BE2C (cell line): Measurements from ENCODE around the gene OPCML.

Source experiments
- DNase-seq: peaks from one replicate; pipeline ENCODE4 v3.0.0-alpha.2; 2020
- H3K27me3 ChIP-seq: fragments of 250-450 bp; sonication (Bioruptor Pico); 2 replicates; pipeline ENCODE4 v1.5.1; 2020; ENCODE audit warnings: mild to moderate bottlenecking
- H3K36me3 ChIP-seq: fragments of 250-450 bp; sonication (Bioruptor Pico); 2 replicates; pipeline ENCODE4 v1.5.1; 2020; ENCODE audit warnings: mild to moderate bottlenecking
- H3K4me1 ChIP-seq: fragments of 250-450 bp; sonication (Bioruptor Pico); 2 replicates; pipeline ENCODE4 v1.5.1; 2020
- H3K4me3 ChIP-seq: 2 replicates; pipeline ENCODE4 v1.5.1; 2011; ENCODE audit warnings: low read depth, low read length
- H3K9me3 ChIP-seq: fragments of 250-450 bp; sonication (Bioruptor Pico); 2 replicates; pipeline ENCODE4 v1.5.1; 2020
- TF ChIP-seq, protein P1 (sequence below): IDR thresholded peaks from 2 replicates; pipeline ENCODE4 v1.5.1; 2012; ENCODE audit warnings: mild to moderate bottlenecking, low read depth, low read length

Gene OPCML

DNA sequence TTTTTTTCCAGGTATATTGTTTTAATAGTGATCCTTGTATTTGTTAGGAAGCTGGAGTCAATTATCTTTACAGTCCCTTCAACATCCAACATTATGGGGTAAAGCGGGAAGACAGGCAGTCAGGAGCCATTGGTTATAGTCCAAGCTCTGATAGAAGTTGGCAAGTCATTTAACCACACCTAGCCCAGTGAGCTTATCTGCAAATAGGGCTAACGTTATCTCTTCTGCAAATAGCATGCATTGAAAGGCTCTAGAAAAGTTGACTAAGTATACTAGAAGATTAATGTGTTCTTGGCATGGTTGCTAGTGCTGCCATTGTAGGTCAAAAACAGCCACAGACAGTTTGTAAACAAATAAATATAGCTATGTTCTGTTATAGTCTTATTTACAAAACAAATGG, 520.7 kb downstream of the OPCML start:
- TF ChIP-seq, protein P1, sequence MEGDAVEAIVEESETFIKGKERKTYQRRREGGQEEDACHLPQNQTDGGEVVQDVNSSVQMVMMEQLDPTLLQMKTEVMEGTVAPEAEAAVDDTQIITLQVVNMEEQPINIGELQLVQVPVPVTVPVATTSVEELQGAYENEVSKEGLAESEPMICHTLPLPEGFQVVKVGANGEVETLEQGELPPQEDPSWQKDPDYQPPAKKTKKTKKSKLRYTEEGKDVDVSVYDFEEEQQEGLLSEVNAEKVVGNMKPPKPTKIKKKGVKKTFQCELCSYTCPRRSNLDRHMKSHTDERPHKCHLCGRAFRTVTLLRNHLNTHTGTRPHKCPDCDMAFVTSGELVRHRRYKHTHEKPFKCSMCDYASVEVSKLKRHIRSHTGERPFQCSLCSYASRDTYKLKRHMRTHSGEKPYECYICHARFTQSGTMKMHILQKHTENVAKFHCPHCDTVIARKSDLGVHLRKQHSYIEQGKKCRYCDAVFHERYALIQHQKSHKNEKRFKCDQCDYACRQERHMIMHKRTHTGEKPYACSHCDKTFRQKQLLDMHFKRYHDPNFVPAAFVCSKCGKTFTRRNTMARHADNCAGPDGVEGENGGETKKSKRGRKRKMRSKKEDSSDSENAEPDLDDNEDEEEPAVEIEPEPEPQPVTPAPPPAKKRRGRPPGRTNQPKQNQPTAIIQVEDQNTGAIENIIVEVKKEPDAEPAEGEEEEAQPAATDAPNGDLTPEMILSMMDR: no peak
- no peaks in the 10 kb centered on the region for H3K27me3 ChIP-seq

DNA sequence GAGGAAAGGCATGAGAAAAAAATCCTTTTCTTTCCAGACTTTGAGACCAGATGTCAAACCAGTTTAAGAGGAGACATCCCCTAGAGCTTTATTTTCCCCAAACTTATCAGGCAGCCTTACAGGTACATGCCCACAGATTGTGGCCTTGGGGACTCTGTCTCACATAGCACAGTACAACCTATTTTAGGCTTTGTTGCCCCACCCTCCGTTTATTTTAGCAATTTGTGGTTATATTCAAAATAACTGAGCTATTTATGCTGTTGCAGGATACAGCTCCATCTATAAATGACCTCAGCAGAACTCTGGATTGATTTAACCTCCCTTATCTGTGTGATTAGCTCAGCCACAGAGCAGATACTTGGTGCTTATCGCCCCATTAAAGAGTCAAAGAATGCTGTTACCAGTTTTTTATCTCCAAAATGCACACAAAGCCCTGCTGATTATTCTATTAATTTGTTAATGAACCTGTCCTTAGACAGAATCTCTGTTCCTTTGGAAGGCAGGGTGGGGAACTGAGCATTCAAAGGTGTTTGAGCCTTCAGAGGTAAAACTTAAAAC, 525.2 kb downstream of the OPCML start:
- no peak for DNase-seq
- H3K4me3 ChIP-seq: no peak overlapping the region
- TF ChIP-seq, protein P1: no peak

More for the DNA sequence above, 520.7 kb downstream of the OPCML start:
- no peaks in the 10 kb centered on the region for H3K36me3 ChIP-seq
- H3K4me3 ChIP-seq: no peak overlapping the region
- no peaks in the 10 kb centered on the region for H3K4me1 ChIP-seq
- H3K9me3 ChIP-seq: no peaks in the 10 kb centered on the region
- no peak for DNase-seq

DNA sequence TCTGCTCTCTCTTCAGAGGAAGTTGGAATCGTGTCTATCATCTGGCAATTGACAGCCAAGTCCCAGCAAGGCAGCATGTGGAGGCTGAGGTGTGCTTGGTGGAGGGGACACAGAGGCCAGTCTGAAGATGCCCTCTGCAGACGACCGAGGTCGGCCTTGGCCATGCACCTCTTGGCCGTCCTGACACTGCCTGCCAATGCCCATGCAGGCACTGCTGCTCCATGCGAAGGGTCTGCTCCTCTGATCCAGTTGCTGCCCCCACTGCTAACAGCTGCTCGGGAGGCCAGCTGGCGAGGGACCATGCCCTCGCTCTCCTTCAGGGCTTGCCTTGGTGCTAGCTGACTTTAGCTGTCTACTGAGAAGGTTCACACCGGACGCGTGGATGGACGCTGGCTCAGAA, 527.9 kb downstream of the OPCML start:
- no peak for DNase-seq
- H3K4me3 ChIP-seq: no peak overlapping the region
- H3K4me1 ChIP-seq: no peaks in the 10 kb centered on the region
- TF ChIP-seq, protein P1: no peak
- no peaks in the 10 kb centered on the region for H3K36me3 ChIP-seq
- no peaks in the 10 kb centered on the region for H3K27me3 ChIP-seq
- no peaks in the 10 kb centered on the region for H3K9me3 ChIP-seq

More for the DNA sequence above, 525.2 kb downstream of the OPCML start:
- Histone ChIP-seq H3K4me1 (no peaks in the 10 kb centered on the region), H3K27me3 (no peaks in the 10 kb centered on the region), H3K9me3 (no peaks in the 10 kb centered on the region), H3K36me3 (no peaks in the 10 kb centered on the region)

DNA sequence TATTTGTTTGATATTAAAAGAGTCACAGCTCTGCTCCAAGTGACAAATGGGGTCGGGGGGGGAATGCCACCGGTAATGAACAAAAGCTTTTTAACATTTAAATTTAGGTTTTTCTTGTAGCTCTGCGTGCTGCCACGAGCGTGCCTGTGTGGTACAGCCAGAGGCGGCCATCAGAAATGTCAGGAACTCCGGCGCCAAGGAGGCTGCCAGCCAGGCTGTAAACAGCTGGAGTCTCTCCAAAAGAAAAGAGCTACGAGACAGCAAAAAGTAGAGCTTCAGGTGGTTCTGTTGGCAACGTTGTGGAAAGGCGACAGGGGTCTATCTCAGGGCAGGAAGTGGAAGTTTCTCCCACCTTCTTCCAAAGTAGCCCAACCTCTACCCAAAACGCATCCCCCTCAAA, 532.8 kb downstream of the OPCML start:
- no peaks in the 10 kb centered on the region for H3K27me3 ChIP-seq
- H3K4me1 ChIP-seq: no peaks in the 10 kb centered on the region
- DNase-seq: no peak
- H3K9me3 ChIP-seq: no peaks in the 10 kb centered on the region
- H3K4me3 ChIP-seq: no peak overlapping the region
- H3K36me3 ChIP-seq: no peaks in the 10 kb centered on the region
- TF ChIP-seq, protein P1: no peak

DNA sequence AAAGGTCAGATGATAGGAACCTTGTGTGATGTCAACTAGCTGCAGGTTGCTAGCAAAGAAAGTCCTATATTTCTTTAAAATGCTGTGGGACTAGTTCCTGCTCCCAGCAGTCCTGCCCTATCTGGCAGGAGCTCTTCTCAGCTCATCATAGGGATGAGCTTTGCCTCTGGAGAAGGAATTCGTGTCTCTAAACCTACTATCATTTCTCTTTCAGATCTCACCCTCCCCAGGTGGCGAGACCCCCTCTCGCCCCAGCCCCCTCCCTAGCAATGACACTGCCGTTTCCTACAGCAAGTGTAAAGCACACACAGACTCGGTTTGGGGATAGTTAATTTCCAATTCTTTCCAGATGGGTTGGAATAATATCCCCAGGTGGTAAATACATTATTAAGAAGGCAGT, 533.3 kb downstream of the OPCML start:
- TF ChIP-seq, protein P1: no peak
- no peaks in the 10 kb centered on the region for H3K27me3 ChIP-seq
- no peak for DNase-seq
- no peak overlapping the region for H3K4me3 ChIP-seq
- H3K36me3 ChIP-seq: no peaks in the 10 kb centered on the region
- no peaks in the 10 kb centered on the region for H3K9me3 ChIP-seq
- H3K4me1 ChIP-seq: no peaks in the 10 kb centered on the region

DNA sequence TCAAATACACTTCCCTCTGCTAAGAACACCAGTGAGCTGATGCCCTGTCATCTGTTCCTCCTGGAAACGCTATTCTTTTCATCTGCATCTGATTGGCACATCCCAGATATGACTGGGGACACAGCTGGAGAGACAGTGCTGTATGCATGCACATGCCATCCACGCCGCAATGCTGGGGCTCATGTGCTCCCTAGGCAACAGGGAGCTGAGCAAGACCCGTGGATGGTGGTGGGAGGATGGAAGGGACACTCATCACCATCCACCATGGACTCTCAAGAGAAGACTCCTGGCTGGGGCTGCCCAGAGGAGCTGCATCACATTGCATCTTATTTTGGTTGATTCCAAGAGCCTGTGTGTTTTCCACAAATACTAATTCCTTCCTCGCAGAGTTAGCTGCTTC, 534.9 kb downstream of the OPCML start:
- TF ChIP-seq, protein P1: no peak
- Histone ChIP-seq H3K9me3 (no peaks in the 10 kb centered on the region), H3K27me3 (no peaks in the 10 kb centered on the region), H3K4me1 (no peaks in the 10 kb centered on the region), H3K36me3 (no peaks in the 10 kb centered on the region), H3K4me3 (no peak overlapping the region)
- no peak for DNase-seq
